H1 (cell line): ENCODE data around the gene CABP4. TPM values are rescaled to one million over a fixed set of nuclear protein-coding genes. Genes with fewer than 3 reads are reported as not detected.

Experiments
- CTCF ChIA-PET: fragments of 300-600 bp; sonication (Branson Sonifier 250); formaldehyde crosslinking; loops from one replicate; lab custom pipeline; 2021; ENCODE audit not compliant: partially characterized antibody; lab: Charles Lee
- POLR2A ChIA-PET: fragments of 300-600 bp; sonication (Branson Sonifier 250); formaldehyde crosslinking; loops from one replicate; lab custom pipeline; 2021; ENCODE audit warnings: inconsistent platforms; ENCODE audit not compliant: partially characterized antibody; lab: Charles Lee
- DNase-seq, 2 experiments: peaks; one replicate each; pipeline versions ENCODE4 v3.0.0 to v3.0.0-alpha.2; 2010 to 2022; ENCODE audit warnings: low spot score in 2 of 2, low read depth in 1 of 2, mixed read lengths in 1 of 2
- FAIRE-seq: peaks from 2 replicates; lab custom pipeline; 2011; peaks lifted over from hg19 to GRCh38; lab: Jason Lieb, UNC
- H2AFZ ChIP-seq: 2 replicates; pipeline ENCODE4 v1.8.1; 2012; ENCODE audit warnings: low read length, inconsistent platforms
- H2AK5ac ChIP-seq: 2 replicates; pipeline ENCODE4 v1.6.1; 2013; ENCODE audit warnings: low read depth, low read length
- H2BK120ac ChIP-seq: replicated peaks from 2 replicates; pipeline ENCODE3; 2013; ENCODE audit warnings: low read depth, low read length, inconsistent platforms
- H2BK12ac ChIP-seq: 2 replicates; pipeline ENCODE4 v1.6.1; 2013; ENCODE audit warnings: low read depth, low read length
- H2BK15ac ChIP-seq: 2 replicates; pipeline ENCODE4 v1.6.1; 2013; ENCODE audit warnings: low read length
- H2BK20ac ChIP-seq: 2 replicates; pipeline ENCODE4 v1.6.1; 2013; ENCODE audit warnings: low read length
- H2BK5ac ChIP-seq: 2 replicates; pipeline ENCODE4 v1.6.1; 2013; ENCODE audit warnings: low read depth, low read length
- H3K14ac ChIP-seq: 2 replicates; pipeline ENCODE4 v1.6.1; 2013; ENCODE audit warnings: inconsistent platforms; ENCODE audit not compliant: insufficient read length
- H3K18ac ChIP-seq: 2 replicates; pipeline ENCODE4 v1.6.1; 2013; ENCODE audit warnings: low read length; ENCODE audit errors: extremely low read depth
- H3K23ac ChIP-seq: 2 replicates; pipeline ENCODE4 v1.6.1; 2013; ENCODE audit warnings: inconsistent platforms; ENCODE audit not compliant: insufficient read length
- H3K23me2 ChIP-seq: 2 replicates; pipeline ENCODE4 v1.6.1; 2013; ENCODE audit warnings: low read depth, low read length
- H3K27ac ChIP-seq: 2 replicates; pipeline ENCODE4 v1.6.1; 2011; ENCODE audit warnings: low read depth, low read length, inconsistent platforms
- H3K27me3 ChIP-seq, 4 experiments: replicated peaks in 1 of 4; 1 replicate in 1 of 4; 2 replicates in 3 of 4; pipeline versions ENCODE4 v1.6.1 to v1.8.1; 2011 to 2013; ENCODE audit warnings: low read length in 3 of 4, mild to moderate bottlenecking in 3 of 4, inconsistent platforms in 2 of 4, mixed read lengths in 2 of 4, moderate library complexity in 1 of 4; ENCODE audit not compliant: control insufficient read depth in 3 of 4, insufficient read depth in 3 of 4; ENCODE audit errors: extremely low read depth in 1 of 4
- H3K36me3 ChIP-seq, 4 experiments: 2 replicates each; pipeline versions ENCODE4 v1.6.1 to v1.8.1; 2011 to 2013; ENCODE audit warnings: mild to moderate bottlenecking in 4 of 4, low read length in 3 of 4, moderate library complexity in 2 of 4, control low read depth in 1 of 4, inconsistent platforms in 1 of 4; ENCODE audit not compliant: insufficient read depth in 4 of 4, control insufficient read depth in 2 of 4
- H3K4ac ChIP-seq: replicated peaks from 2 replicates; pipeline ENCODE3; 2013; ENCODE audit warnings: low read length, low read depth, mixed read lengths, inconsistent platforms; ENCODE audit not compliant: insufficient read length
- H3K4me1 ChIP-seq, 4 experiments: replicated peaks in 1 of 4; 1 replicate in 1 of 4; 2 replicates in 3 of 4; pipeline versions ENCODE4 v1.6.1 to v1.8.1; 2011 to 2013; ENCODE audit warnings: low read length in 3 of 4, inconsistent platforms in 2 of 4, mixed read lengths in 1 of 4; ENCODE audit not compliant: insufficient read depth in 4 of 4, control insufficient read depth in 3 of 4
- H3K4me2 ChIP-seq, 2 experiments: 2 replicates each; pipeline versions ENCODE4 v1.6.1 to v1.8.1; 2011 to 2013; ENCODE audit warnings: low read depth in 2 of 2, low read length in 2 of 2, control low read depth in 1 of 2, inconsistent platforms in 1 of 2, mild to moderate bottlenecking in 1 of 2; ENCODE audit not compliant: insufficient read depth in 1 of 2
- H3K4me3 ChIP-seq, 4 experiments: fragments of 200-600, 300-600 bp in 1 of 4; sonication (generic), shearing (Covaris generic), sonication (Bioruptor Twin) in 1 of 4; 2 replicates each; pipeline versions ENCODE4 v1.5.1 to v1.8.1; 2011 to 2016; ENCODE audit warnings: low read length in 4 of 4, low read depth in 3 of 4, control low read depth in 2 of 4, inconsistent platforms in 2 of 4, mild to moderate bottlenecking in 2 of 4, mixed read lengths in 1 of 4, moderate library complexity in 1 of 4; ENCODE audit not compliant: insufficient read depth in 2 of 4; ENCODE audit errors: extremely low read depth in 1 of 4
- H3K56ac ChIP-seq: replicated peaks from 2 replicates; pipeline ENCODE3; 2013; ENCODE audit warnings: low read depth, mild to moderate bottlenecking, mixed read lengths, low read length, inconsistent platforms; ENCODE audit not compliant: insufficient read length
- H3K79me1 ChIP-seq: 2 replicates; pipeline ENCODE4 v1.6.1; 2013; ENCODE audit warnings: low read depth, low read length, control low read depth
- H3K79me2 ChIP-seq, 2 experiments: 2 replicates each; pipeline versions ENCODE4 v1.6.1 to v1.8.1; 2012 to 2013; ENCODE audit warnings: low read length in 2 of 2, mild to moderate bottlenecking in 2 of 2, inconsistent platforms in 1 of 2; ENCODE audit not compliant: insufficient read depth in 2 of 2, control insufficient read depth in 1 of 2
- H3K9ac ChIP-seq, 4 experiments: replicated peaks in 1 of 4; 1 replicate in 1 of 4; 2 replicates in 3 of 4; pipeline versions ENCODE4 v1.6.1 to v1.8.1; 2011 to 2013; ENCODE audit warnings: low read depth in 3 of 4, low read length in 3 of 4, control low read depth in 2 of 4, mild to moderate bottlenecking in 2 of 4, moderate library complexity in 2 of 4, inconsistent platforms in 1 of 4; ENCODE audit errors: extremely low read depth in 1 of 4
- H3K9me3 ChIP-seq, 2 experiments: 2 replicates each; pipeline versions ENCODE4 v1.6.1 to v1.8.1; 2012 to 2013; ENCODE audit warnings: mild to moderate bottlenecking in 2 of 2, moderate library complexity in 2 of 2, control low read depth in 1 of 2, inconsistent platforms in 1 of 2, low read depth in 1 of 2, low read length in 1 of 2, mixed read lengths in 1 of 2; ENCODE audit not compliant: insufficient read depth in 2 of 2
- H4K20me1 ChIP-seq, 2 experiments: replicated peaks in 1 of 2; 2 replicates each; pipeline versions ENCODE3 to v1.8.1; 2011 to 2013; ENCODE audit warnings: inconsistent platforms in 2 of 2, low read length in 2 of 2, mild to moderate bottlenecking in 1 of 2; ENCODE audit not compliant: insufficient read depth in 2 of 2, control insufficient read depth in 1 of 2
- H4K5ac ChIP-seq: 2 replicates; pipeline ENCODE4 v1.6.1; 2013; ENCODE audit warnings: low read length, low read depth, mixed read lengths, inconsistent platforms; ENCODE audit not compliant: insufficient read length
- H4K8ac ChIP-seq: 2 replicates; pipeline ENCODE4 v1.8.0; 2013; ENCODE audit warnings: mild to moderate bottlenecking, moderate library complexity, low read length, inconsistent platforms; ENCODE audit not compliant: insufficient read depth; ENCODE audit errors: extremely low read depth
- H4K91ac ChIP-seq: replicated peaks from 2 replicates; pipeline ENCODE3; 2013; ENCODE audit warnings: low read length, mixed read lengths, inconsistent platforms; ENCODE audit not compliant: insufficient read length
- CBX8 ChIP-seq: fragments of 300-800, 300-1000 bp; sonication (generic); IDR thresholded peaks from 2 replicates; pipeline ENCODE4 v1.7.1; 2016; ENCODE audit warnings: low read depth, low read length, borderline replicate concordance
- KDM5A ChIP-seq: fragments of 200-600 bp; IDR thresholded peaks from 2 replicates; pipeline ENCODE4 v1.7.1; 2012; ENCODE audit warnings: mild to moderate bottlenecking, low read length, inconsistent platforms, mixed read lengths
- RBBP5 ChIP-seq: IDR thresholded peaks from 2 replicates; pipeline ENCODE4 v1.7.1; 2012; ENCODE audit warnings: low read depth, mild to moderate bottlenecking, inconsistent platforms, low read length, moderate library complexity, borderline replicate concordance
- RXRA ChIP-seq: IDR thresholded peaks from 2 replicates; pipeline ENCODE4 v1.6.1; 2011; ENCODE audit warnings: low read depth, mild to moderate bottlenecking, low read length, moderate library complexity; ENCODE audit not compliant: insufficient read depth
- SIX5 ChIP-seq: IDR thresholded peaks from 2 replicates; pipeline ENCODE4 v1.6.1; 2011; ENCODE audit warnings: mild to moderate bottlenecking, low read depth, low read length
- SP1 ChIP-seq: IDR thresholded peaks from 2 replicates; pipeline ENCODE4 v1.6.1; 2011; ENCODE audit warnings: low read depth, low read length
- SUZ12 ChIP-seq: fragments of 200-600 bp; sonication (generic); IDR thresholded peaks from 2 replicates; pipeline ENCODE4 v1.6.1; 2012; ENCODE audit warnings: mild to moderate bottlenecking, inconsistent platforms, low read length, moderate library complexity, mixed read lengths
- TEAD4 ChIP-seq: IDR thresholded peaks from 2 replicates; pipeline ENCODE4 v1.6.1; 2012; ENCODE audit warnings: low read depth, low read length, inconsistent platforms, mixed read lengths
- WGBS, 2 experiments: shearing (Covaris generic) in 1 of 2; methylation state at CpG; one replicate each; pipeline versions ENCODE4 v1.1.6 to v1.1.7; 2013 to 2015; ENCODE audit warnings: low lambda C conversion rate in 2 of 2, mixed read lengths in 2 of 2, inconsistent platforms in 1 of 2, low coverage in 1 of 2, missing lambda C conversion rate in 1 of 2; ENCODE audit not compliant: insufficient replicate concordance in 2 of 2, insufficient coverage in 1 of 2, insufficient read length in 1 of 2; ENCODE audit errors: extremely low coverage in 1 of 2, missing lambda C conversion rate in 1 of 2; 5-methylcytosine and 5-hydroxymethylcytosine counted together
- polyA plus RNA-seq, 7 experiments: library from polyadenylated mRNA; depleted of rRNA in 3 of 7; stranded (reverse) in 5 of 7; unstranded in 2 of 7; fragments of >200 nt in 5 of 7; fragments of 200-250 nt in 2 of 7; gene quantifications; 1 replicate in 5 of 7; 2 replicates in 1 of 7; 4 replicates in 1 of 7; pipeline versions ENCODE4 v1.2.1 to v1.2.3, GENCODE V29; 2011 to 2013; ENCODE audit warnings: missing spikeins in 2 of 7, mixed read lengths in 2 of 7
- total RNA-seq: library from RNA; stranded (reverse); fragmentation: NEBNext Ultra II Directional; extraction: Animal tissue kit (Norgen Biotek cat#: 25700); gene quantifications from 2 replicates; pipeline ENCODE4 v1.2.1, GENCODE V29; 2021

Gene CABP4
- total and polyA plus RNA-seq, 2 of the 8 experiments (the other 6 are each of a cell fraction or from before 2014, with no cell fraction given) = not detected

GRCh38 chr11:67428052-67429001, 26.8 kb upstream of the CABP4 start, which contains the start of gene RPS6KB2:
Gene RPS6KB2 (plus strand): TSS chr11:67428494. CDS start chr11:67428546, 52 bp downstream.
- H2BK20ac ChIP-seq = no peak within 1 kb of the TSS
- H3K23me2 ChIP-seq = peaks cover 10% of the 10 kb centered on the region
- H2BK15ac ChIP-seq = peak within 1 kb of the TSS; percentile 72; the same call in 1 of the 2 replicates
- H2AK5ac ChIP-seq = peak within 1 kb of the TSS; percentile 11; the same call in 1 of the 2 replicates
- H3K18ac ChIP-seq = peak within 1 kb of the TSS; percentile 24; the same call in 1 of the 2 replicates
- H3K4me2 ChIP-seq = peak within 1 kb of the TSS; percentile 60 to 96
- H4K5ac ChIP-seq = peak within 1 kb of the TSS; percentile 84
- H3K27me3 ChIP-seq = no peaks in the 10 kb centered on the region
- DNase-seq = peak; percentile 91 to 100
- H3K14ac ChIP-seq = no peak within 1 kb of the TSS
- peak within 1 kb of the TSS; percentile 37; the same call in 1 of the 2 replicates for H2AFZ ChIP-seq
- H3K79me2 ChIP-seq = peaks cover 0 to 9% of the 10 kb centered on the region in 2 experiments; a peak in 2 of 4 replicates
- H3K79me1 ChIP-seq = peaks cover 5% of the 10 kb centered on the region
- H3K56ac ChIP-seq = peak within 1 kb of the TSS; percentile 26
- no peak within 1 kb of the TSS for H3K23ac ChIP-seq
- H2BK120ac ChIP-seq = no peak within 1 kb of the TSS
- H3K27ac ChIP-seq = peak within 1 kb of the TSS; percentile 33
- H3K4ac ChIP-seq = peak within 1 kb of the TSS; percentile 98
- WGBS, 2 experiments = 4% methylated on average over 63 of the region's 68 CpGs; no CpG with 5 or more reads in 1 of the 2 experiments
- peak; percentile 83 for FAIRE-seq
- H2BK12ac ChIP-seq = no peak within 1 kb of the TSS
- CTCF ChIA-PET = interaction anchor here (1.8 kb wide), 1 partner anchor 27 kb away, joined by 5 read pairs; the partner anchor contains the start of gene PPP1CA
- H2BK5ac ChIP-seq = peak within 1 kb of the TSS; percentile 77
- no peaks in the 10 kb centered on the region for H3K9me3 ChIP-seq
- peak within 1 kb of the TSS; percentile 89; the same call in 1 of the 2 replicates for H4K8ac ChIP-seq
- H3K36me3 ChIP-seq = peaks cover 0 to 9% (median 4%) of the 10 kb centered on the region in 4 experiments; a peak in 5 of 8 replicates
- no peaks in the 10 kb centered on the region for H4K20me1 ChIP-seq
- H3K4me3 ChIP-seq = peak within 1 kb of the TSS; percentile 66 to 98 (median 90)
- H4K91ac ChIP-seq = peak within 1 kb of the TSS; percentile 73
- POLR2A ChIA-PET = interaction anchor here (0.8 to 3.9 kb wide), 14 partner anchors 9 to 42 kb away, joined by 3 to 37 read pairs (median 4); partner anchors contain the start of genes CABP4, GPR152, PPP1CA and PTPRCAP
- H3K9ac ChIP-seq = peak within 1 kb of the TSS; percentile 72 to 86 (median 77)
- peaks cover 0 to 12% (median 4%) of the 10 kb centered on the region in 4 experiments; a peak in 6 of 7 replicates for H3K4me1 ChIP-seq
- TF ChIP-seq SUZ12 = no peak
- peak; percentile 90 for TF ChIP-seq SIX5
- TF ChIP-seq KDM5A = peak; percentile 92
- TF ChIP-seq RXRA = no peak
- TF ChIP-seq CBX8 = no peak
- TF ChIP-seq SP1 = peak; percentile 80; the same call in 1 of the 2 replicates
- peak; percentile 83 for TF ChIP-seq RBBP5
- no peak; the same call in 1 of the 2 replicates for TF ChIP-seq TEAD4
